SKM-1 treated with dmso at 0.1 percent for 144 hours (cell line): ENCODE measurements around the gene REEP3.

Source experiments
- DNase-seq: peaks from one replicate; lab custom pipeline; 2025; ENCODE audit not compliant: unreplicated experiment; lab: John Stamatoyannopoulos, UW

REEP3 gene

DNA sequence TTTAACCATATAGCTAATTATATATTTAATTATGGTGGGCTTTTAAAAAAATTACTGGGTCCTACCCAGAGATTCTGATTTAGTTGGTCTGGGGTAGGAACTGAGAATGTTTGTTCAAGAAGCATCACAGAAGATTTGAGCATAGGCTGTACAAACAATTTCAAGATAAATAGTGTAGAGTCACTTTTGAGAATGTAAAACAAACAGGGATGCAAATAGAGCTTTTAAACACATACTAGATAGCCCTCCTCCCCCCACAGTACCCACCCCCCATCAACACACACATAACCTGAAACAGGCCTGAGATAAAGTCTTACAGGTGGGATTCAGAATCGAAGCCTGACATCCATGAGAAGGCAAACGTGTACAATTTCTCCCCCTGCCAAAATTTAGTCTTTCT lies 15.6 kb upstream of the REEP3 start:
- no peak for DNase-seq

DNA sequence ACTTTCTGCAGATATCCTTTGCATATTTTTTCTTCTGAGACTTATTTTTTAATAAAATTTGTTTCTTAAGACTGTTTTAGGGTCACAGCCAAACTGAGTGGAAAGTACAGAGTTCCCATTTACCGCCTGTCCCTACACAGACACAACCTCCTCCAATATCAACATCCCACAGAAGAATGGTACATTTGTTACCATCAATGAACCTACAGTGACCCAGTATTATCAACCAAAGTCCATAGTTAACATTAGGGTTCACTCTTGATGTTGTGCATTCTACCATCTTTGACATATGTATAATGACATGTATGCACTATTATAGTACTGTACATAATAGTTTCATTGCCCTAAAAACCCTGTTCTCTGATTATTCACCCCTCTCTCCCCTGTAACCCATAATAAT lies 14.6 kb upstream of the REEP3 start:
- DNase-seq, result no peak

DNA sequence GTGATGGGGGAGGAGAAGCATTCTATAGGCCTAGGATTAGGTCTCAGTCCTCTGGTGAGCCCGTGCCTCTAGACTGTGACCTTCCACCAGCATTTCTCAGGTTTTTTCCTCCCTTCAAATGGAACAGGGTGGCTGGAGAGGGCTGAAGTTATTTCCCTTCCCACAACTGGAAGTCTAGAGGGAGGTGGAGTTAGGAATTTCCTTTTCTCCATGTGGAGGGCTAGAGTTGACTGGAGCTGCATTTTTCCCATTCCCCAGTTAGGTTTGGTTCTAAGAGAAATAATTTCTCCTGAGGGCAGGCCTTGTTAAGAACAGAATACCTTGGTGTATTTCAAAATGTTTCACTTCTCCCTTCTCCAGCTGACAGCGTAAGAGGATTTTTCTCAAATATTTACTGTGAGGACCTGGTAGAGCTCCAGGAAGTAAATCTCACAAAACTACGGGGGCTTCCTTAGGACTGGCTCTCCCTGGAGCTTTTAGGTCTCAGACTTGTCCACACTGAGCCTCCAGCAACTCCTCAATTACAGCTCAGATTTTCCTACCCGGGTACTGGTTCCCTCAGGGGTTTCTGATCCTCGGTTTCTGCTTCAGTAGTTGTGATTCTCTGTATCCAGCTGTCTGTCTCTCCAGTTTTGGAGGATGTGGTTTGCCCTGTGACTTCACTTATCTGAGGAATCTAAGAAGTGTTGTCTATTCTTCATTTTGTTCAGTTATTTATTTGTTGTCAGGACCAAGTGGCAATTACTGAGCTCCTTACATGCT lies 6.0 kb upstream of the REEP3 start:
- DNase-seq, result no peak

DNA sequence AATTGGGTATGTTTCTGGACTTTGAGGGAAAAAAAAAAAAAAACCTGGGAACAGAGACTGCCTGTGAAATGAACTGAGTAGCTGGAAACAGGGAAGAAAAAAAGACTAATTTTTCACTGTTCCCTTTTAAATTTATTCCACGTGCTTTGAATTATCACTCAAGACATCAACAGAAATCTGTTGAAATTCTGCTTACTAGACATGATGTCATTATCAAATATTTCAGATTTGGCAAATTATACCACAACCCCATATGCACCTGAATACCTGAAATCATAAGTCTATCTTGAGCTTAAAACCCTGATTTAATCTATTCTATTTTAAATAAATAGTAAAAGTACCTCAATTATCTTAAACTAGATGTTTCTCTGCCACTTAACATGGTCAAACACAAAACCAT lies 5.0 kb upstream of the REEP3 start:
- DNase-seq, result no peak

DNA sequence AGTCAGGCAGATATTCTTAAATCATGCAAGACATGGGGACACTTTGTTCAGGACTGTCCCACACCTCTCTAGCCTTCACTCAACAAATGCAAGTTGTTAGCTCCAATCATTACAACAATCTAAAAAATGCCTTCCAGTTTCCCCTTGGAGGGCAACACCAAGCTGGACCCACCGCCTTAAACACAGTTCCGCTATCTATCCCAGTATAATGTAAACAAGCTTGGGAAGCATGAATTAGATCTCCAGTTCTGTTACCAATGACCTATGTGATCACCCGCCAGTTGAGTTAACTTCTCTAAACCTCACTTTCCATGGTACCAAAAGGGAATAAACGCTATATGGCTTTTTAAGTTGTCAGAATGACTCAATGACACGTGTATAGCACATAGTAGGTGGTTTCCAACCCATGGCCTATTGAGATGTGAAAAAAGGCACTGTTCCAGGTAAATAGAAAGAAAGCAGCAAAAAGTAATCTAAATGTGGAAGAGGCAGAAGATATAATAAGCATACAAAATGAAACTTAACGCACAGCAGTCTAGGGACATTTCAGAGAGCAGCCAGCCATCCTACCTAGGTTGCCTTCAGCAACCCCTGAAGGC lies 2.4 kb upstream of the REEP3 start:
- no peak for DNase-seq

DNA sequence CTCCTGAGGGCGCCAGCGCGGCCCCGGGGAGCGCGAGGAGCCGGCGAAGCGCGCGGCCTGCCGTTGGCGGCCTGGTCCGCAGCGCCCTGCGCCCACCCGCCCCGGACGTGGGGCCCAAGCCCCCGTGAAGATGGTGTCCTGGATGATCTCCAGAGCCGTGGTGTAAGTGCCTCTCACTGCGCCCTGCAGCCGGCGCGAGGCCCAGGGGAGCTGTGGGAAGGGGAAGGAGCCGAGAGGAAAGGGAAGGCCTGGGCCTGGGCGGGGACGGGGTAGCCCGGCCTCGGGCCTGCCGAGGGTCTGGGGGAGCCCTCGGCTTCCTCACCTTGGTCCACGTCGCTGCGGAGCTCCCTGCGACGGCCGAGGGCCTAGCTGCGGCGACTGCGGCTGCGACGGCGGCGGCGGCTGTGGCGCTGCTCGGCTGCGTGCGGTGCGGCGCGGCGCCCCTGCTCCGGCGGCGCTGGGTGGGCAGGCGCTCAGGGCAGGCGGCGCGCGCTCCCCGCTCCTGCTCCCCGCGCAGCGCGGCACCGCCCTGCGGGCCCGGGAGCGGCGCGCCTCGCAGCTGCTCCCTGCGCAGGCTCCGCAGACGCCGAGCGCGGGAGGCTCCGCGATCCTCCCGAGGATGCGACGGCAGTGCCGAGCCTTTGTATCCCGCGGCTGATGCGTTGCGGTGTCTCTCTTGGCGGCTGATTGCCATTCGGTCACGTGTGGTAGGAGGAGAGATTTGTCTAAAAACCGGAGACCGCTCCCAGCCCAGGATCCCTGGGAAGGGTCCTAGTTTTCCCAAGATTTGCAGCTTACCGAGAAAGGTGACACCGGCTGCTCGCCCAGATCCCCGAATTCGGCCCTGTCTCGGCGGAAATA lies 445 bp downstream of the REEP3 start:
- peak; percentile 58 for DNase-seq

DNA sequence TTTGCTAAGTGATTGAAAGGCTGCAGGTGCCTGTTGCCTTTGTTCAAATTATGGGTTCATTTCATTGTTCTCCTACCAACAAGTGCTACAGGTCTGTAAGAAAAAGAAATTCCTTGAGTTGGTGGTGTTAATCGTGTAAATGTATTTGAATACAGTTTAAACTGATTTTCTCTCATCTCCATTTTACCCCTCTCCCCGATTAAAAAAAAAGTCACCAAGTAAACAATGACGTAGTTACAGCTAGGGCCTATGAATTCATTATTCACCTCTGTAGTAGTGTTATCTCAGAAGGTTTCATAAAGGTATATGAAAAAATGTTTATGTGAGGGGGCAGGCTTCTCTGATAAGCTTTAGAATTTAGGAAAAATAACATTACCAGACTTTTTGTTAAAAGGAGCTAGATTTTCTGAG lies 1.1 kb downstream of the REEP3 start:
- no peak for DNase-seq

DNA sequence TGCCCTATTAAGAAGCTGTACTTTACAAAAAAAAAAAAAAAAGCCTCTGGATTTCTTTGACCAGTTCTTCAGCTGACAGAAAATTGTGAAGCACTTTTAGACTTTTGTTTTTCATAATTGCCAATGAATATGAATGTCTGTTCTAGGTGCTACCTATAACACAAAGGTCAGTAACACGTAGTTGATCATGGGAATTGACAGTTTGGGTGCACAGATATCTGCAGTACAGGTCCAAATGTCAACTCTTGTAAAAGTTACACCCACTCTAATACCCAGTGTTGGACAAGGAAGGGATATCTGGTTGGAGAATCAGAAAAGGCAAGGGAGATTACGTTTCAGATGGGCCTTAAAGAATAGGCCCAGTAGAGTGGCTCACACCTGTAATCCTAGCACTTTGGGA lies 1.8 kb downstream of the REEP3 start:
- DNase-seq, result no peak

DNA sequence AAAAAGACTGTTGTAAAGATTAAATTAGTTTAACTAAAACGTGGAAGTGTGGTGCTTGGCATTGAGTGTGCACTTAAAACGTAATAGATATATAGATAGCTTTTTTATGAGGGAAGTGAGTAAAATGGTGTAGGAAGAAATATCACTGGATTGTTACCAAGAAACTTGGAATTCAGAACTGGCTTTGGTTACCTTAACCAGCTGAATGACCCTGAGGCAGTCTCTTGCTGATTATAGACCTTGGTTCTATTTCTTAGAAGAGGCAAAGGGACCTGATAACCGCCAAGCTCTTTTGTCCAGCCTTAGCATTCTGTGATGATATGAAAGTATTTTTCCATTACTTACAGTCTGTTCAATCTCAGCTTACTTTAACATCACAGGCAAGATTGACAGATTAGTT lies 3.8 kb downstream of the REEP3 start:
- no peak for DNase-seq

DNA sequence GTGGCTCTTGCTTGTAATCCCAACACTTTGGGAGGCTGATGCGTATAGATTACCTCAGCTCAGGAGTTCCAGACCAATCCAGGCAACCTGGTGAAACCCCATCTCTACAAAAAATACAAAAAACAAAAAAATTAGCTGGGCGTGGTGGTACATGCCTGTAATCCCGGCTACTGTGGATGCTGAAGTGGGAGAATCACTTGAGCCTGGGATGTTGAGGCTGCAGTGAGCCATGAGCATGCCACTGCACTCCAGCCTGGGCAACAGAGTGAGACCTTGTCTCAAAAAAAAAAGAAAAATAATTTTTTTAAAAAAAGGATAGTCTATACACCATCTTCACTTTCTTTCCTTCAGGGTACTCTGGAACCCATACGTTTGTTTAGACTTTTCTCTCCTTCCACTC lies 6.2 kb downstream of the REEP3 start:
- no peak for DNase-seq

DNA sequence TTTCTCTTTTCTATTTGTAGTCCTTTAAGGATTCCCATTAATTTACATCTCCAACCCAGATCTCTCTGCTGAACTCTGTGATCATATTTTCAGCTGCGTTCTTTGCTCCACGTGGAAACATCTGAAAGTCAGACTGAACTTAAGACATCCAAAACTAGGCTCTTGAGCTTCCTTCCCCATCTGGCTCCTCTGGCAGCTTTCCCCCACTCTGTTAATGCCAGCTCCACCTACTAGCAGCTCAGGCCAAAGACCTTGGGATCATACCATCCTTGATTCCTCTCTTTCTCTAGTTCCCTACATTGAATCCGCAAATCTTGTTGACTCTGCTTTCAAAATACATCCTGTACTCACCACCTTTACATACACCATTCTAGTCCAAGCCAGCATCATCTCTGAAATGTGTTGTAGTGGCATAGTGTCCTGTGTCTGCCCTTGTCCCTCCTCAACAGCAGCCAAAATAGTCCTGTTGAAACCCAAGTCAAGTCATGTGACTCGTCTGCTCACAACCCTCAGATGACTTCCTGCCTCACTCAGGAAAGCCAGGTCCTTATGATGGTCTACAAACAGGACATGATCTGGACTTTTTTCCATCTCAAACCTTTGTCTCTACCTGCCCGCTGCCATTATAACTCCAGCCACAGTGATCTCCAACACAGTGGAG lies 7.0 kb downstream of the REEP3 start:
- DNase-seq, result no peak

DNA sequence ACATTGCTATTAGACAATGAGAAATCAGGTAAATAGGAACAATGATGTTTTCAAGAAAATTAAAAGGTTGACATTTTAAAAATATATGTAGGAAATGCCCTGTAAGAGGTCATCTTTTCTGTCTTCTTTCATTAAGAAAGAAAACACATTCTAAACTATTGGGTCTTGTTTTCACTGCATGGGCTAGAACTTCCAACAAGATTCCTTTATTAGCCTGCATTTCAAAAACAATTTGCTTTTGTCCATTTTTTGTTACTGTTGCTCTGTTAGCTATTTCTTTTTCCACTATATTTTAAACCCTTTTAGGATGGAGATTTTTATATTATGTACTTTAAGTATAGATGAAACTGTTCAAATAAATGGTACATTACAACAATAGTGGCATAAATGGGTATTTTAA lies 9.2 kb downstream of the REEP3 start:
- DNase-seq, result no peak

DNA sequence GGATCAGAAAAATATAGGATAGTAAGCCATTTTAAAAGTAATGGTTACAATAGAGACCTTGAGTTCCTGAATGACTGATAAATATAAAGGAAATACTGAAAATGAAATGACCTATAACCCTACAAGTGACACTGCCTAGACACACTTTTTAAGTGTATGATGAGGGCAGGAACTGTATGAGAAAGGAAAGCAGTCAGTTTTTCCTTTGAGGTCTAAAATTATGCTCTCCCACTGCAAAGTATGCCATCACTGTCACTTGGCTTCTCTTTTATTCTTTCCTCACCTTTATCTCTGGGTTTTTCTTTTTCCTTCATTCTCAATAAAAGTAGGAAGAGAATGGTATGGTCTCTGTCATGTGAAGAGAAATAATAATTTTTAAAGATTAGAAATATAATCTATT lies 13.5 kb downstream of the REEP3 start:
- DNase-seq, result no peak

DNA sequence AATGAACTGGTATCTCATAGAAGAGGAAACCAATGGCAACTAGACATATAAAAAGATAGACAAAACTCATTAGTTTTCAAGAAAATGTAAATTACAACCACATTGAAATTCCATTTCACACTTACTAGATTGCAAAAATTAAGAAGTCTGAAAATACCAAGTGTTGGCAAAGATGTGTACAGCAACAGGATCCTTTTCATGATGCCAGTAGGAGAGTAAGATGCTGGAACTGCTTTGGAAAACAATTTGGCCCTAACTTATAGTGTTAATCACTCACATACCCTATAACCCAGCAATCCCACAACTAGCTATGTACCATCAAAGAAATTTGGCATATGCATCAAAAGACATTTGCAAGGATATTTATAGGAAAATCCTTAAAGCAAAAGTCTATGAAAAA lies 15.5 kb downstream of the REEP3 start:
- DNase-seq, result no peak

DNA sequence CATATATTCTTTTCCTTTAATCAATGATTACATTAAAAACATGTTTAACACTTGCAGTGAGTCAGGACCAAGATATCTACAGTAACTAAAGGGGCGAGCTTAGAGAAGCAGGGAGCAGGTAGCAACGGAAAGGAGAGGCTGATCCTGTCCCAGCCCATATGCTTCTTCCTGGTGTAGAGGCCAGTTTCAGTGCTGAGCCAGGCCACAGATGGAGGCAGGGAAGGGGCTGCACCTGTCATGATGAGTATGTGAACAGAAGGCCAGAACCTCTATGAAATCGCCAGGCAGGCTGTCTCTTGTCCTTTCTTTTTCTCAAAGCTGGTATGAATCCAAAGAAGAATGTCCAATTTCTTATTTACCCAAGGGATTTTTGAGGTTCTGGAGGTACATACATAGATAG lies 16.3 kb downstream of the REEP3 start:
- DNase-seq, result no peak

DNA sequence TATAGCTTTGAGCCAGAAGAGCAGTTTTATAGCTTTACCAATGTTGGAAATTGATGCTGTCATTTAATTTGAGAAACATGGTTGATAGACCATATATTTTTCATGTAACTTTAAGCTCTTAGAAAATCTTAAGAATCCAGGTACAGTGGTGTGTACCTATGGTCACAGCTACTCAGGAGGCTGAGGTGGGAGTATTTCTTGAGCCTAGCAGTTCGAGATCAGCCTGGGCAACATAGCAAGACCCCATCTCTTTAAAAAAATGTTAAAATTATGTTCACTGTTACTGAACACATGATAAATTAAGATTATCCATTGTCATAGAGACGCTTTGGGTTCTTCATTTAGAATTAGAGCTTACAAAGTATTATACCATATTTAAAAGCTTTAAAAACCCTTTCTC lies 18.2 kb downstream of the REEP3 start:
- DNase-seq, result no peak

DNA sequence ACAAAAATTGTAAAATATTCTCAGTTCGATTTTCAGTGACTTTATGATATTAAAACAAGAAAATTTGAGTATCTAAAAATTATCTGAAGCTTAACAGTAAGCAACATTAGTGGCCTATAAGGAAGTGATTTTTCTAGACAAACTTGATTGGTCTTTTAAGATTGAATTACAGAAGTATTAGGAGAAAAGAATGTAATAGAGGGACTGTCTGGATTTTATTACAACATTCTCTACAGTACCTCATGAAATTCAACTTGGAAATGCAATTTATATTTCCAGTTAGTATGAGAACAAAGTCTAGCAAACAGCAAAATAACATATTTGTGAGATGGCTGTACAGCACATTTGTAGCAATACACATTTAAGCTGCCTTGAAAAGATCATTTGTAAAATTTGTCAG lies 18.8 kb downstream of the REEP3 start:
- DNase-seq, result no peak

DNA sequence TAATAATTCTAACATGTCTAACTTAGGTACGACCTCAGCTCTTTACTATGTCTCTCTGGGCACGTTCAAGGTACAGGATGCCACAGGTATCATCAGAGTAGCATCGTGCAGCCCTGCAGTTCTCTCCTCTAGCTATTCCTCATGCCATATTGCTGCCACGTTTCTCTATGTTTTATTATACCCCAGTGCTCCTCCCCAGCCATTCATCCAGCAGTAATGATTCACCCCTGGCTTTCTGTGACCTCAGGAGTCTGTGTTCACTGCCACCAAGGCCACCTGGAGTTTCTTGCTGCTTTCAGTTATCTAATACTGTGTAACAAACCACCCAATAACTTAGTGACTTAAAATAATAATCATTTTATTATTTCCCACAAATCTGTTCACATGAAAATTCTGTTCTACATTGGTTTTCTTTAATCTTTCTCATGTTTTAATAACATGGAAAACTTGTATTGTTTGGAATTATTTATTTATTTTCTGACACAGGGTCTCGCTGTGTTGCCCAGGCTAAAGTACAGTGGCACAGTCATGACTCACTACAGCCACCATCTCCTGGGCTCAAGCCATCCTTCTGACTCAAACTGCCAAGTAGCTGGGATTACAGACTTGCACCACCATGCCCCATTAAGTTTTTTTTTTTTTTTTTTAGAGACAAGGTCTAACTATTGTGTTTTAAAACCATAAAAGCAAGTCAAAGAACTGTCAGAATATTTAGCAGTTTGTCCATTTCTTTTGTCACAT lies 21.8 kb downstream of the REEP3 start:
- DNase-seq, result no peak

DNA sequence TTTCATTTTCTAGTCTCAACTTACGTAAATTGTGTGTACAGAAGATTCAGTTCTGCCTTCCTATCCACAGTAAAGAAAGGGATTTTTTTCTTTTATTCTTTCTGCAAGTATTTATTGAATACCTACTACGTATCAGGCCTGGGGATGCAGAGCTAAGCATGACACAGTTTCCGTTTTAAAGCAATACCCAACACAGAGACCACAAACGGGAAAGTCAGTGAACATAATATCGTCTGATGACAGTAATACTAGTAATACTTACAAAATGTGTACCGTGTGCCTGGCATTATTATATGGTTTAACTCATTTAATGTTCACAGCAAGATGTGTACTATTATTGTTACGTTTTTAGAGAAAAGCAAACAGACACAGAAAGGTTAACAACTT lies 22.4 kb downstream of the REEP3 start:
- DNase-seq, result no peak

DNA sequence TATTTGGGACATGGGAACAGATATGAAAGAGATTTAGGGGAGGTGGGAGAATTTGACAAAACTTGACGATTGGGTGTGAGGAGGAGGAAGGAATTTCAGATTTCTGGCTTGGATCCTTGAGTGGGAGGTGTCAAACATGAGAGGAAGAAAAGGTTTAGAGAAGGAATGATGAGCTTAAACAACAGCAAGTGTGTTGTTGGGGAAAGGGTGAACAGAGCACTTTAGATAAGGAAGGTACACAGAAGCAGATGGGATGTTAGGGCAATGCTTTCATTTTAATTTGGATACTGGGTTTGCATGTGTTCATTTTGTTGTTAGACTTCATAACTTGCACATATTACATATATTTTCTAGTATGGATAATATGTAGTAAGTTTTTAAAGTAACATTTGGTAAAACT lies 23.2 kb downstream of the REEP3 start:
- no peak for DNase-seq
